DMS 273 (cell line): ENCODE results near the gene SLC22A12.
"Not testable (repeated sequence)": the region's sequence is repeated elsewhere in the genome, so short reads cannot be mapped to it uniquely, and the experiment has no call there.

Source experiments
- DNase-seq: peaks from one replicate; lab custom pipeline; 2025; ENCODE audit not compliant: unreplicated experiment; lab: John Stamatoyannopoulos, UW

SLC22A12 gene

GRCh38 chr11:64583296-64584262, 7.4 kb upstream of the SLC22A12 start:
- no peak for DNase-seq

GRCh38 chr11:64585150-64585549, 5.9 kb upstream of the SLC22A12 start:
- DNase-seq, result no peak

- DNase-seq, result no peak
Measured at GRCh38 chr11:64586366-64586765, 4.7 kb upstream of the SLC22A12 start.

- DNase-seq, result no peak
Measured at GRCh38 chr11:64588701-64589100, 2.3 kb upstream of the SLC22A12 start.

- no peak for DNase-seq
Measured at GRCh38 chr11:64591257-64592233, 525 bp downstream of the SLC22A12 start.

- no peak for DNase-seq
Measured at GRCh38 chr11:64592234-64592615, 1.2 kb downstream of the SLC22A12 start.

- no peak for DNase-seq
Measured at GRCh38 chr11:64592656-64593055, 1.6 kb downstream of the SLC22A12 start.

GRCh38 chr11:64593156-64594105, 2.4 kb downstream of the SLC22A12 start:
- no peak for DNase-seq

- DNase-seq, result no peak
Measured at GRCh38 chr11:64594159-64594939, 3.3 kb downstream of the SLC22A12 start.

GRCh38 chr11:64595922-64596321, 4.9 kb downstream of the SLC22A12 start:
- not testable (repeated sequence) for DNase-seq

GRCh38 chr11:64597671-64598101, 6.7 kb downstream of the SLC22A12 start:
- DNase-seq, result no peak

GRCh38 chr11:64598106-64598796, 7.2 kb downstream of the SLC22A12 start:
- DNase-seq, result no peak

GRCh38 chr11:64598797-64599697, 8.0 kb downstream of the SLC22A12 start:
- no peak for DNase-seq

GRCh38 chr11:64599698-64600211, 8.7 kb downstream of the SLC22A12 start:
- DNase-seq, result no peak

- no peak for DNase-seq
Measured at GRCh38 chr11:64600281-64600992, 9.4 kb downstream of the SLC22A12 start.

- no peak for DNase-seq
Measured at GRCh38 chr11:64601605-64602465, 10.8 kb downstream of the SLC22A12 start.
